Panc1 (cell line): ENCODE data around the gene KCNJ12.

ENCODE experiments used
- CTCF ChIP-seq: fragments of 450-650 bp; IDR thresholded peaks from 2 replicates; pipeline ENCODE4 v1.5.1; 2017; ENCODE audit warnings: mild to moderate bottlenecking
- SIN3A ChIP-seq: IDR thresholded peaks from 2 replicates; pipeline ENCODE4 v1.6.1; 2012; ENCODE audit warnings: low read depth, mild to moderate bottlenecking, low read length, moderate library complexity, borderline replicate concordance; ENCODE audit not compliant: insufficient read depth
- TCF7L2 ChIP-seq: IDR thresholded peaks from 2 replicates; pipeline ENCODE4 v1.6.1; 2011; ENCODE audit warnings: mild to moderate bottlenecking, low read depth, low read length, inconsistent platforms

- TF ChIP-seq CTCF (no peak), SIN3A (no peak), TCF7L2 (no peak)
These were observed 87.1 kb downstream of the KCNJ12 start for GRCh38 chr17:21463204-21463661.
